Loucy (cell line): ENCODE data around the gene UCP1.
A peak's percentile ranks its signal among the peaks of the same experiment; 100 is the strongest.

ENCODE experiments used
- H2AFZ ChIP-seq: fragments of 200-600 bp; sonication (generic); 2 replicates; pipeline ENCODE4 v1.6.0; 2016; ENCODE audit warnings: antibody characterized with exemption, mild to moderate bottlenecking, low read length, moderate library complexity
- H3F3A ChIP-seq: fragments of 200-600 bp; 2 replicates; pipeline ENCODE4 v1.6.0; 2016; ENCODE audit warnings: antibody characterized with exemption, low read depth, mild to moderate bottlenecking
- H3K27me3 ChIP-seq: fragments of 200-600 bp; sonication (generic); 2 replicates; pipeline ENCODE4 v1.6.1; 2014; ENCODE audit warnings: low read length, mild to moderate bottlenecking; ENCODE audit not compliant: insufficient read depth, poor library complexity, severe bottlenecking
- H3K36me3 ChIP-seq: fragments of 200-600 bp; sonication (generic); 2 replicates; pipeline ENCODE4 v1.6.1; 2016; ENCODE audit warnings: low read length; ENCODE audit not compliant: insufficient read depth
- H3K4me1 ChIP-seq: fragments of 200-600 bp; sonication (generic); 2 replicates; pipeline ENCODE4 v1.5.1; 2014; ENCODE audit warnings: low read length, mild to moderate bottlenecking; ENCODE audit not compliant: insufficient read depth, poor library complexity, severe bottlenecking
- H3K4me2 ChIP-seq: fragments of 200-600 bp; sonication (generic); 2 replicates; pipeline ENCODE4 v1.6.0; 2014; ENCODE audit warnings: antibody characterized with exemption, low read length, low read depth, mild to moderate bottlenecking; ENCODE audit not compliant: poor library complexity, severe bottlenecking
- H3K4me3 ChIP-seq: fragments of 200-600 bp; sonication (generic); 2 replicates; pipeline ENCODE4 v1.5.1; 2014; ENCODE audit warnings: low read length, mild to moderate bottlenecking, mixed read lengths; ENCODE audit not compliant: poor library complexity, severe bottlenecking
- H3K79me2 ChIP-seq: fragments of 200-600 bp; sonication (generic); 2 replicates; pipeline ENCODE4 v1.6.1; 2014; ENCODE audit warnings: low read length; ENCODE audit not compliant: insufficient read depth
- H3K9ac ChIP-seq: fragments of 200-600 bp; sonication (generic); 2 replicates; pipeline ENCODE4 v1.6.0; 2014; ENCODE audit warnings: mild to moderate bottlenecking, low read depth, low read length, moderate library complexity; ENCODE audit not compliant: poor library complexity, severe bottlenecking
- H3K9me2 ChIP-seq: fragments of 200-600 bp; sonication (generic); replicated peaks from 2 replicates; pipeline ENCODE4 v1.6.1; 2016; ENCODE audit warnings: low read depth, low read length, mixed read lengths
- H3K9me3 ChIP-seq: fragments of 200-600 bp; sonication (generic); 2 replicates; pipeline ENCODE4 v1.6.1; 2014; ENCODE audit warnings: mild to moderate bottlenecking, antibody characterized with exemption, low read length, low read depth; ENCODE audit not compliant: insufficient read depth
- H4K20me1 ChIP-seq: fragments of 200-600 bp; sonication (generic); 2 replicates; pipeline ENCODE4 v1.6.0; 2014; ENCODE audit warnings: antibody characterized with exemption, low read length, mild to moderate bottlenecking; ENCODE audit not compliant: insufficient read depth, poor library complexity, severe bottlenecking
- EZH2phosphoT487 ChIP-seq: fragments of 200-600 bp; IDR thresholded peaks from 2 replicates; pipeline ENCODE4 v1.6.1; 2018; ENCODE audit warnings: antibody characterized with exemption, mild to moderate bottlenecking, moderate library complexity, borderline replicate concordance
- TF ChIP-seq, protein P1 (sequence below): fragments of 200-600 bp; sonication (generic); conservative IDR thresholded peaks from 2 replicates; pipeline ENCODE4 v1.5.1; 2014; ENCODE audit warnings: mild to moderate bottlenecking, antibody characterized with exemption, low read length

Gene UCP1

GRCh38 chr4:140612357-140612756 lies 43.6 kb upstream of the UCP1 start:
- H2AFZ ChIP-seq, result peak overlapping the region; percentile 82
- H3F3A ChIP-seq, result no peaks in the 10 kb centered on the region
- H3K36me3 ChIP-seq, result no peaks in the 10 kb centered on the region
- no peak for TF ChIP-seq EZH2phosphoT487
- TF ChIP-seq, protein P1, sequence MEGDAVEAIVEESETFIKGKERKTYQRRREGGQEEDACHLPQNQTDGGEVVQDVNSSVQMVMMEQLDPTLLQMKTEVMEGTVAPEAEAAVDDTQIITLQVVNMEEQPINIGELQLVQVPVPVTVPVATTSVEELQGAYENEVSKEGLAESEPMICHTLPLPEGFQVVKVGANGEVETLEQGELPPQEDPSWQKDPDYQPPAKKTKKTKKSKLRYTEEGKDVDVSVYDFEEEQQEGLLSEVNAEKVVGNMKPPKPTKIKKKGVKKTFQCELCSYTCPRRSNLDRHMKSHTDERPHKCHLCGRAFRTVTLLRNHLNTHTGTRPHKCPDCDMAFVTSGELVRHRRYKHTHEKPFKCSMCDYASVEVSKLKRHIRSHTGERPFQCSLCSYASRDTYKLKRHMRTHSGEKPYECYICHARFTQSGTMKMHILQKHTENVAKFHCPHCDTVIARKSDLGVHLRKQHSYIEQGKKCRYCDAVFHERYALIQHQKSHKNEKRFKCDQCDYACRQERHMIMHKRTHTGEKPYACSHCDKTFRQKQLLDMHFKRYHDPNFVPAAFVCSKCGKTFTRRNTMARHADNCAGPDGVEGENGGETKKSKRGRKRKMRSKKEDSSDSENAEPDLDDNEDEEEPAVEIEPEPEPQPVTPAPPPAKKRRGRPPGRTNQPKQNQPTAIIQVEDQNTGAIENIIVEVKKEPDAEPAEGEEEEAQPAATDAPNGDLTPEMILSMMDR, result no peak
- no peak overlapping the region for H3K4me3 ChIP-seq
- no peaks in the 10 kb centered on the region for H3K9me2 ChIP-seq
- H3K27me3 ChIP-seq, result no peaks in the 10 kb centered on the region
- H3K4me2 ChIP-seq, result no peak overlapping the region
- no peaks in the 10 kb centered on the region for H3K9me3 ChIP-seq
- H4K20me1 ChIP-seq, result no peaks in the 10 kb centered on the region
- no peaks in the 10 kb centered on the region for H3K4me1 ChIP-seq
- no peak overlapping the region for H3K9ac ChIP-seq
- no peaks in the 10 kb centered on the region for H3K79me2 ChIP-seq

GRCh38 chr4:140611854-140612253 lies 43.1 kb upstream of the UCP1 start:
- H3K79me2 ChIP-seq, result no peaks in the 10 kb centered on the region
- no peaks in the 10 kb centered on the region for H3K9me3 ChIP-seq
- H2AFZ ChIP-seq, result peak overlapping the region; percentile 82
- no peak overlapping the region for H3K4me2 ChIP-seq
- no peaks in the 10 kb centered on the region for H3K9me2 ChIP-seq
- H3F3A ChIP-seq, result no peaks in the 10 kb centered on the region
- no peaks in the 10 kb centered on the region for H3K4me1 ChIP-seq
- no peak overlapping the region for H3K9ac ChIP-seq
- TF ChIP-seq, protein P1, result no peak
- TF ChIP-seq EZH2phosphoT487, result no peak
- no peaks in the 10 kb centered on the region for H3K27me3 ChIP-seq
- no peaks in the 10 kb centered on the region for H3K36me3 ChIP-seq
- no peaks in the 10 kb centered on the region for H4K20me1 ChIP-seq
- no peak overlapping the region for H3K4me3 ChIP-seq

GRCh38 chr4:140609548-140610425 lies 41.0 kb upstream of the UCP1 start:
- no peak overlapping the region for H3K4me2 ChIP-seq
- no peaks in the 10 kb centered on the region for H3K4me1 ChIP-seq
- H2AFZ ChIP-seq, result peak overlapping the region; percentile 51
- H3K9me3 ChIP-seq, result no peaks in the 10 kb centered on the region
- H3K9me2 ChIP-seq, result no peaks in the 10 kb centered on the region
- no peaks in the 10 kb centered on the region for H3K27me3 ChIP-seq
- no peak overlapping the region for H3K4me3 ChIP-seq
- H3K9ac ChIP-seq, result no peak overlapping the region
- no peaks in the 10 kb centered on the region for H3F3A ChIP-seq
- H3K79me2 ChIP-seq, result no peaks in the 10 kb centered on the region
- H3K36me3 ChIP-seq, result no peaks in the 10 kb centered on the region
- no peaks in the 10 kb centered on the region for H4K20me1 ChIP-seq
- TF ChIP-seq, protein P1, result peak; percentile 67
- no peak for TF ChIP-seq EZH2phosphoT487
